Measurements from ENCODE around the gene MFSD11. TPM values are rescaled to one million over a fixed set of nuclear protein-coding genes. Genes with fewer than 3 reads are reported as not detected.
"Not testable (repeated sequence)": the region's sequence is repeated elsewhere in the genome, so short reads cannot be mapped to it uniquely, and the experiment has no call there.

The MFSD11 gene
- total and polyA plus RNA-seq, 8 donors, result 7.0 to 66.1 (median 14.1) TPM

- peak; percentile 46 to 79 (median 64) for TF ChIP-seq POLR2AphosphoS5 (IDR thresholded peaks at IDR 0.05)
- no peak for TF ChIP-seq CTCF (IDR thresholded peaks at IDR 0.05)
Observed at GRCh38 chr17:76709077-76709950, 28.6 kb upstream of the MFSD11 start.

GRCh38 chr17:76709951-76710862 is 27.7 kb upstream of the MFSD11 start:
- H3K9me3 ChIP-seq; intact Hi-C loops (cut with DNase I; ENCODE audit: low total_unique reads); H3K27me3 ChIP-seq: not testable (repeated sequence)
- Histone ChIP-seq H3K36me3 (peaks cover 17 to 25% (median 22%) of the 10 kb centered on the region in 4 donors), H3K4me1 (peaks cover 25 to 76% (median 50%) of the 10 kb centered on the region in 4 donors), H3K27ac (peak overlapping the region; percentile 74 to 96 (median 85)), H3K4me3 (peak overlapping the region; percentile 62 to 72 (median 66))
- 7 to 17% (median 8%) methylated on average over 12 to 43 of the region's 79 CpGs for WGBS, 5 donors
- peak in 1 of 2 donors; percentile 56 for DNase-seq

More at GRCh38 chr17:76709077-76709950, 28.6 kb upstream of the MFSD11 start:
- H3K4me1 ChIP-seq, result peaks cover 22 to 67% (median 43%) of the 10 kb centered on the region in 4 donors
- intact Hi-C loops (cut with DNase I; ENCODE audit: low total_unique reads), result no loop called here
- no peaks in the 10 kb centered on the region for H3K27me3 ChIP-seq
- peak overlapping the region; percentile 74 to 96 (median 85) for H3K27ac ChIP-seq
- H3K9me3 ChIP-seq, result no peaks in the 10 kb centered on the region
- peak; percentile 50 to 94 for DNase-seq
- peaks cover 14 to 19% (median 18%) of the 10 kb centered on the region in 4 donors for H3K36me3 ChIP-seq
- 59 to 83% (median 69%) methylated on average over 25 to 29 of the region's 29 CpGs for WGBS, 5 donors
- H3K4me3 ChIP-seq, result peak overlapping the region; percentile 62 to 72 (median 66)

- 2 to 27% (median 3%) methylated on average over 12 to 46 of the region's 56 CpGs for WGBS, 5 donors
- intact Hi-C loops (cut with DNase I; ENCODE audit: low total_unique reads), result no loop called here
- no peaks in the 10 kb centered on the region for H3K27me3 ChIP-seq
- H3K4me3 ChIP-seq, result peak within 1 kb of the TSS; percentile 62 to 72 (median 66)
- peak within 1 kb of the TSS; percentile 77 to 96 (median 85) for H3K27ac ChIP-seq
- TF ChIP-seq POLR2AphosphoS5 (IDR thresholded peaks at IDR 0.05), result peak in 2 of 3 donors; percentile 11 to 18
- no peak for TF ChIP-seq EP300 (IDR thresholded peaks at IDR 0.05)
- peaks cover 32 to 78% (median 56%) of the 10 kb centered on the region in 4 donors for H3K4me1 ChIP-seq
- H3K36me3 ChIP-seq, result peaks cover 24 to 34% (median 30%) of the 10 kb centered on the region in 4 donors
- DNase-seq, result peak; percentile 68 to 91
- no peaks in the 10 kb centered on the region for H3K9me3 ChIP-seq
Observed at GRCh38 chr17:76710863-76711611, 26.9 kb upstream of the MFSD11 start, which contains the start of gene MXRA7. Gene MXRA7 (minus strand): TSS chr17:76710965. CDS start chr17:76710946, 19 bp downstream.

- H3K4me3 ChIP-seq; DNase-seq; H3K9me3 ChIP-seq; H3K27me3 ChIP-seq; intact Hi-C loops (cut with DNase I; ENCODE audit: low total_unique reads): not testable (repeated sequence)
- Histone ChIP-seq H3K4me1 (peaks cover 36 to 83% (median 57%) of the 10 kb centered on the region in 4 donors), H3K27ac (peak overlapping the region in 2 of 5 donors; percentile 78 to 91), H3K36me3 (peaks cover 34 to 46% (median 43%) of the 10 kb centered on the region in 4 donors)
- WGBS, 5 donors, result 63 to 68% (median 67%) methylated on average over 7 of the region's 7 CpGs
Observed at GRCh38 chr17:76712321-76712720, 25.6 kb upstream of the MFSD11 start.

GRCh38 chr17:76713765-76714164 is 24.2 kb upstream of the MFSD11 start:
- Histone ChIP-seq H3K4me1 (peaks cover 26 to 68% (median 50%) of the 10 kb centered on the region in 4 donors), H3K27ac (peak overlapping the region in 1 of 5 donors; percentile 69), H3K4me3 (no peak overlapping the region), H3K9me3 (no peaks in the 10 kb centered on the region), H3K27me3 (no peaks in the 10 kb centered on the region), H3K36me3 (peaks cover 49 to 61% (median 58%) of the 10 kb centered on the region in 4 donors)
- DNase-seq, result no peak
- WGBS, 5 donors, result 93 to 95% (median 94%) methylated on average over 7 of the region's 7 CpGs
- intact Hi-C loops (cut with DNase I; ENCODE audit: low total_unique reads), result no loop called here
- TF ChIP-seq POLR2A (IDR thresholded peaks at IDR 0.05), result no peak
- no peak for TF ChIP-seq CTCF (IDR thresholded peaks at IDR 0.05)
- TF ChIP-seq EP300 (IDR thresholded peaks at IDR 0.05), result no peak
- no peak for TF ChIP-seq POLR2AphosphoS5 (IDR thresholded peaks at IDR 0.05)
